ENCODE measurements around the gene PCDHB9. TPM values are rescaled to one million over a fixed set of nuclear protein-coding genes. Genes with fewer than 3 reads are reported as not detected.
A peak's percentile ranks its signal among the peaks of the same experiment; 100 is the strongest.
"Not testable (repeated sequence)": the region's sequence is repeated elsewhere in the genome, so short reads cannot be mapped to it uniquely, and the experiment has no call there.

Gene PCDHB9
- total and polyA plus RNA-seq, 2 experiments from 2014 or later, result 0.33 to 1.2 TPM

DNA sequence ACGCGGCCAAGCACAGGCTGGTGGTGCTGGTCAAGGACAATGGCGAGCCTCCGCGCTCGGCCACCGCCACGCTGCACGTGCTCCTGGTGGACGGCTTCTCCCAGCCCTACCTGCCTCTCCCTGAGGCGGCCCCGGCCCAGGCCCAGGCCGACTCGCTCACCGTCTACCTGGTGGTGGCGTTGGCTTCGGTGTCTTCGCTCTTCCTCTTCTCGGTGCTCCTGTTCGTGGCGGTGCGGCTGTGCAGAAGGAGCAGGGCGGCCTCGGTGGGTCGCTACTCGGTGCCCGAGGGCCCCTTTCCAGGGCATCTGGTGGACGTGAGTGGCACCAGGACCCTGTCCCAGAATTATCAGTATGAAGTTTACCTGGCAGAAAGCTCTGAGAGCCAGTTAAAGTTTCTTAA, 29.1 kb upstream of the PCDHB9 start:
- not testable (repeated sequence) for H3K27ac ChIP-seq; H4K20me1 ChIP-seq (ENCODE audit: insufficient read depth, poor library complexity, severe bottlenecking); H3K4me1 ChIP-seq (ENCODE audit: insufficient read depth); H3K4me3 ChIP-seq; H3K9me3 ChIP-seq (ENCODE audit: low read depth); H3K27me3 ChIP-seq; H2AFZ ChIP-seq; H3K79me2 ChIP-seq; H3K9me2 ChIP-seq (replicated peaks; ENCODE audit: insufficient read depth); DNase-seq (ENCODE audit: low spot score); H3K4me2 ChIP-seq; H3K36me3 ChIP-seq (replicated peaks; ENCODE audit: insufficient read depth, low read depth)
- WGBS (ENCODE audit: low lambda C conversion rate, missing lambda C conversion rate), result 93% methylated on average over 17 of the region's 28 CpGs

DNA sequence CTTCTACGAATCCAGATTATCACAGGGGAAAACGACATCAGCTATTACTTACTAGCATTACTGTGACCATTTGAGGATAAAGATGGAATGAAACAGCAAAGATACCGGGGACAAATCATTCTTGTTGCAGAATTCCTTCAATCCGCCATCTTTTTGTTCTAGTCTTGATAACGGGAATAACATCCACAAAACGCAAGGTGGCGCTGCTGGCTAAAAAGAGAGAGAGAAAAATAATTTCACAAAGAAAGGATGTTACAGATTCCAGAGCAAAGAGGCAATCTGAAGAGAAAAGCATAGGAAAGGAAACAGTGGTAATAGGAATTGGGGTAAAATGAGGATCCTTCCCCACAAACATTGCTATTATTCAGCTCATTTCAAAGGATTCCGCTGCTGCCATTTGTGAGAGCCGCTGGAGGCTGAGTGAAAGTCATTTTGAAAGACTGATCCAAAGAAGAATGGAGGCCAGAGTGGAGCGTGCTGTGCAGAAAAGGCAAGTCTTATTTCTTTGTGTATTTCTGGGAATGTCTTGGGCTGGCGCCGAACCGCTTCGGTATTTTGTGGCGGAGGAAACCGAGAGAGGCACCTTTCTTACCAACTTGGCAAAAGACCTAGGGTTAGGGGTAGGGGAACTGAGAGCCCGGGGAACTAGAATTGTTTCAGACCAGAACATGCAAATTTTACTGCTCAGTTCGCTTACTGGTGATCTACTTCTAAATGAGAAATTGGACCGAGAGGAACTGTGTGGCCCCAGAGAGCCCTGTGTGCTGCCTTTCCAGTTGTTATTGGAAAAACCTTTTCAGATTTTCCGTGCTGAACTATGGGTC, 14.4 kb upstream of the PCDHB9 start, which contains the start of gene PCDHB7:
Gene PCDHB7 (plus strand): TSS at position 264 of the 824 bp plus-strand sequence. CDS start 192 bp downstream, at position 456.
- no peak for TF ChIP-seq EZH2 (IDR thresholded peaks at IDR 0.05; ENCODE audit: borderline replicate concordance)
- TF ChIP-seq EZH2phosphoT487 (IDR thresholded peaks at IDR 0.05; ENCODE audit: low read depth, severe bottlenecking, unreplicated experiment), result no peak
- TF ChIP-seq, protein P1, sequence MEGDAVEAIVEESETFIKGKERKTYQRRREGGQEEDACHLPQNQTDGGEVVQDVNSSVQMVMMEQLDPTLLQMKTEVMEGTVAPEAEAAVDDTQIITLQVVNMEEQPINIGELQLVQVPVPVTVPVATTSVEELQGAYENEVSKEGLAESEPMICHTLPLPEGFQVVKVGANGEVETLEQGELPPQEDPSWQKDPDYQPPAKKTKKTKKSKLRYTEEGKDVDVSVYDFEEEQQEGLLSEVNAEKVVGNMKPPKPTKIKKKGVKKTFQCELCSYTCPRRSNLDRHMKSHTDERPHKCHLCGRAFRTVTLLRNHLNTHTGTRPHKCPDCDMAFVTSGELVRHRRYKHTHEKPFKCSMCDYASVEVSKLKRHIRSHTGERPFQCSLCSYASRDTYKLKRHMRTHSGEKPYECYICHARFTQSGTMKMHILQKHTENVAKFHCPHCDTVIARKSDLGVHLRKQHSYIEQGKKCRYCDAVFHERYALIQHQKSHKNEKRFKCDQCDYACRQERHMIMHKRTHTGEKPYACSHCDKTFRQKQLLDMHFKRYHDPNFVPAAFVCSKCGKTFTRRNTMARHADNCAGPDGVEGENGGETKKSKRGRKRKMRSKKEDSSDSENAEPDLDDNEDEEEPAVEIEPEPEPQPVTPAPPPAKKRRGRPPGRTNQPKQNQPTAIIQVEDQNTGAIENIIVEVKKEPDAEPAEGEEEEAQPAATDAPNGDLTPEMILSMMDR (IDR thresholded peaks at IDR 0.05; ENCODE audit: poor library complexity), result peak; percentile 3
- H3K9me3 ChIP-seq (ENCODE audit: low read depth), result peaks cover 10% of the 10 kb centered on the region

DNA sequence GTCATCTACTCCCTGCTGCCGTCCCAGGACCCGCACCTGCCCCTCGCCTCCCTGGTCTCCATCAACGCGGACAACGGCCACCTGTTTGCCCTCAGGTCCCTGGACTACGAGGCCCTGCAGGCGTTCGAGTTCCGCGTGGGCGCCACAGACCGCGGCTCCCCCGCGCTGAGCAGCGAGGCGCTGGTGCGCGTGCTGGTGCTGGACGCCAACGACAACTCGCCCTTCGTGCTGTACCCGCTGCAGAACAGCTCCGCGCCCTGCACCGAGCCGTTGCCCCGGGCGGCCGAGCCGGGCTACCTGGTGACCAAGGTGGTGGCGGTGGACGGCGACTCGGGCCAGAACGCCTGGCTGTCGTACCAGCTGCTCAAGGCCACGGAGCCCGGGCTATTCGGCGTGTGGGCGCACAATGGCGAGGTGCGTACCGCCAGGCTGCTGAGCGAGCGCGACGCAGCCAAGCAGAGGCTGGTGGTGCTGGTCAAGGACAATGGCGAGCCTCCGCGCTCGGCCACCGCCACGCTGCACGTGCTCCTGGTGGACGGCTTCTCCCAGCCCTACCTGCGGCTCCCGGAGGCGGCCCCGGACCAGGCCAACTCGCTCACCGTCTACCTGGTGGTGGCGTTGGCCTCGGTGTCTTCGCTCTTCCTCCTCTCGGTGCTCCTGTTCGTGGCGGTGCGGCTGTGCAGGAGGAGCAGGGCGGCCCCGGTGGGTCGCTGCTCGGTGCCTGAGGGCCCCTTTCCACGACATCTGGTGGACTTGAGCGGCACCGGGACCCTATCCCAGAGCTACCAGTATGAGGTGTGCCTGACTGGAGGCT, 12.5 kb upstream of the PCDHB9 start:
- H3K27me3 ChIP-seq; DNase-seq (ENCODE audit: low spot score); H3K79me2 ChIP-seq; H3K4me2 ChIP-seq; H2AFZ ChIP-seq; H3K4me1 ChIP-seq (ENCODE audit: insufficient read depth); H4K20me1 ChIP-seq (ENCODE audit: insufficient read depth, poor library complexity, severe bottlenecking); H3K9me2 ChIP-seq (replicated peaks; ENCODE audit: insufficient read depth); H3K4me3 ChIP-seq; H3K36me3 ChIP-seq (replicated peaks; ENCODE audit: insufficient read depth, low read depth); H3K27ac ChIP-seq: not testable (repeated sequence)
- WGBS (ENCODE audit: low lambda C conversion rate, missing lambda C conversion rate), result 96% methylated on average over 51 of the region's 79 CpGs
- H3K9me3 ChIP-seq (ENCODE audit: low read depth), result peaks cover 10% of the 10 kb centered on the region

More for the DNA sequence above, 14.4 kb upstream of the PCDHB9 start, which contains the start of gene PCDHB7:
- WGBS (ENCODE audit: low lambda C conversion rate, missing lambda C conversion rate), result 76% methylated on average over 20 of the region's 20 CpGs
- Histone ChIP-seq H3K4me3 (no peak within 1 kb of the TSS), H3K4me2 (no peak within 1 kb of the TSS), H2AFZ (no peak within 1 kb of the TSS), H3K4me1 (ENCODE audit: insufficient read depth) (no peaks in the 10 kb centered on the region), H3K9me2 (replicated peaks; ENCODE audit: insufficient read depth) (no peaks in the 10 kb centered on the region), H3K79me2 (no peaks in the 10 kb centered on the region), H3K27ac (no peak within 1 kb of the TSS), H4K20me1 (ENCODE audit: insufficient read depth, poor library complexity, severe bottlenecking) (no peaks in the 10 kb centered on the region), H3K27me3 (no peaks in the 10 kb centered on the region), H3K36me3 (replicated peaks; ENCODE audit: insufficient read depth, low read depth) (no peaks in the 10 kb centered on the region)
- no peak for DNase-seq (ENCODE audit: low spot score)

DNA sequence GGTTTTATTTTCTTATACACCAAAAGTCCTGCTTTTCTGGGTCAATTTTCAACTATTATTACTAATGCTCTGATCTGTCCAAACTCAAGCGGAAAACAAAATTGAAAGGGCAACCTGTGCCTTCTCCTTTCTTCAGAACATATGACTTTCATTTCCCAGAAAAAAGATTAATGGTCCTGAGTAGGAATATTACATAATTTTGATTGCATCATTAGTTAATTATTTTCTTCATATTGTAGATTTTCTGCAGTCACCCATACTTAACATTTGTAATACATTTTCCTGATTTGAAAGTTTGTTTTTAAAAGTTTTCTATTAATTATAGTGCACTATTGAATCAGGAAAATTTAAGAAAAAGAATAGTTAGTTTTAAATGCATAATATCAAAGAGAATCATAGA, 11.0 kb upstream of the PCDHB9 start:
- DNase-seq (ENCODE audit: low spot score), result no peak
- Histone ChIP-seq H3K4me2 (no peak overlapping the region), H3K27ac (no peak overlapping the region), H3K9me2 (replicated peaks; ENCODE audit: insufficient read depth) (no peaks in the 10 kb centered on the region), H3K4me1 (ENCODE audit: insufficient read depth) (no peaks in the 10 kb centered on the region), H3K4me3 (no peak overlapping the region), H3K9me3 (ENCODE audit: low read depth) (peaks cover 10% of the 10 kb centered on the region), H3K79me2 (no peaks in the 10 kb centered on the region), H2AFZ (no peak overlapping the region), H3K27me3 (no peaks in the 10 kb centered on the region), H4K20me1 (ENCODE audit: insufficient read depth, poor library complexity, severe bottlenecking) (no peaks in the 10 kb centered on the region), H3K36me3 (replicated peaks; ENCODE audit: insufficient read depth, low read depth) (no peaks in the 10 kb centered on the region)
- WGBS (ENCODE audit: low lambda C conversion rate, missing lambda C conversion rate), result 97% methylated on average over 1 of the region's 1 CpG
- TF ChIP-seq EZH2 (IDR thresholded peaks at IDR 0.05; ENCODE audit: borderline replicate concordance) (no peak), EZH2phosphoT487 (IDR thresholded peaks at IDR 0.05; ENCODE audit: low read depth, severe bottlenecking, unreplicated experiment) (no peak)
- TF ChIP-seq, protein P1 (IDR thresholded peaks at IDR 0.05; ENCODE audit: poor library complexity), result no peak

DNA sequence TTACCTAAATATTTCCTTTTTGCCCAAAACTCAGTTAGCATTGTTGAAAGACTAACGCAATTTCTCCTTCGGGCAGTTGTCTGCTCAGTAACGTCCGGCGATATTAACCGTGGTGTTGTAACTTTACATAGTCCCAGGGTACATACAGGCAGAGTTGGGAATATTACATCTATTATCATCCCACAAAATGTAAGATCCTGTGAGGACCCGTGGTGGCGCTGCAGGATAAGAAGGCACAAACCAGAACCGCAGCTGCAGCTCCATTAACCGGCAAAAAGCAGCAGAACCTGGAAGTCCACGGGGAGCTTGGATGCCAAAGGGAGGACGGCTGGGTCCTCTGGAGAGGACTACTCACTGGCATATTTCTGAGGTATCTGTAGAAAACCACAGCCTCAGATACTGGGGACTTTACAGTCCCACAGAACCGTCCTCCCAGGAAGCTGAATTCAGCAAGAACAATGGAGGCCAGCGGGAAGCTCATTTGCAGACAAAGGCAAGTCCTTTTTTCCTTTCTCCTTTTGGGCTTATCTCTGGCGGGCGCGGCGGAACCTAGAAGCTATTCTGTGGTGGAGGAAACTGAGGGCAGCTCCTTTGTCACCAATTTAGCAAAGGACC, 9.3 kb upstream of the PCDHB9 start, which contains the start of gene PCDHB8:
Gene PCDHB8 (plus strand): TSS at position 214 of the 615 bp plus-strand sequence. CDS start 245 bp downstream, at position 459.
- not testable (repeated sequence) for H3K27me3 ChIP-seq; H3K27ac ChIP-seq; H2AFZ ChIP-seq; H3K36me3 ChIP-seq (replicated peaks; ENCODE audit: insufficient read depth, low read depth); H3K4me1 ChIP-seq (ENCODE audit: insufficient read depth); DNase-seq (ENCODE audit: low spot score); H3K9me2 ChIP-seq (replicated peaks; ENCODE audit: insufficient read depth); H3K4me3 ChIP-seq; H4K20me1 ChIP-seq (ENCODE audit: insufficient read depth, poor library complexity, severe bottlenecking); H3K79me2 ChIP-seq; H3K4me2 ChIP-seq
- H3K9me3 ChIP-seq (ENCODE audit: low read depth), result peaks cover 10% of the 10 kb centered on the region
- 75% methylated on average over 14 of the region's 18 CpGs for WGBS (ENCODE audit: low lambda C conversion rate, missing lambda C conversion rate)

DNA sequence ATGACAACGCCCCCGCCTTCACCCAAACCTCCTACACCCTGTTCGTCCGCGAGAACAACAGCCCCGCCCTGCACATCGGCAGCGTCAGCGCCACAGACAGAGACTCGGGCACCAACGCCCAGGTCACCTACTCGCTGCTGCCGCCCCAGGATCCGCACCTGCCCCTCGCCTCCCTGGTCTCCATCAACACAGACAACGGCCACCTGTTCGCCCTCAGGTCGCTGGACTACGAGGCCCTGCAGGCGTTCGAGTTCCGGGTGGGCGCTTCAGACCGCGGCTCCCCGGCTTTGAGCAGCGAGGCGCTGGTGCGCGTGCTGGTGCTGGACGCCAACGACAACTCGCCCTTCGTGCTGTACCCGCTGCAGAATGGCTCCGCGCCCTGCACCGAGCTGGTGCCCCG, 7.6 kb upstream of the PCDHB9 start:
- DNase-seq (ENCODE audit: low spot score); H4K20me1 ChIP-seq (ENCODE audit: insufficient read depth, poor library complexity, severe bottlenecking); H3K27ac ChIP-seq; H3K27me3 ChIP-seq; H3K4me3 ChIP-seq; H3K9me2 ChIP-seq (replicated peaks; ENCODE audit: insufficient read depth); H3K4me2 ChIP-seq; H2AFZ ChIP-seq; H3K36me3 ChIP-seq (replicated peaks; ENCODE audit: insufficient read depth, low read depth); H3K79me2 ChIP-seq; H3K4me1 ChIP-seq (ENCODE audit: insufficient read depth): not testable (repeated sequence)
- peaks cover 10% of the 10 kb centered on the region for H3K9me3 ChIP-seq (ENCODE audit: low read depth)
- WGBS (ENCODE audit: low lambda C conversion rate, missing lambda C conversion rate), result 93% methylated on average over 22 of the region's 39 CpGs
